CD14-positive monocyte (primary cell): Measurements from ENCODE around the gene MAP2K1. TPM values are rescaled to one million over a fixed set of nuclear protein-coding genes. Genes with fewer than 3 reads are reported as not detected.
"Not testable (repeated sequence)": the region's sequence is repeated elsewhere in the genome, so short reads cannot be mapped to it uniquely, and the experiment has no call there.

Source experiments
- DNase-seq, 3 donors: peaks; one replicate each; pipeline ENCODE4 v3.0.0-alpha.2; 2011 to 2022
- H2AFZ ChIP-seq: 2 replicates; pipeline ENCODE4 v1.6.0; 2012; ENCODE audit warnings: mild to moderate bottlenecking, low read depth, low read length, inconsistent platforms; ENCODE audit not compliant: insufficient read depth, poor library complexity, severe bottlenecking
- H3K27ac ChIP-seq, 2 donors: 1 replicate in 1 of 2; 2 replicates in 1 of 2; pipeline ENCODE4 v1.5.1; 2012 to 2013; ENCODE audit warnings: low read length in 2 of 2, control low read depth in 1 of 2, inconsistent platforms in 1 of 2, low read depth in 1 of 2, mild to moderate bottlenecking in 1 of 2
- H3K27me3 ChIP-seq, 2 donors: one replicate each; pipeline versions ENCODE4 v1.6.0 to v1.6.1; 2011 to 2013; ENCODE audit warnings: low read length in 2 of 2; ENCODE audit not compliant: control insufficient read depth in 2 of 2, insufficient read depth in 2 of 2
- H3K36me3 ChIP-seq, 2 donors: replicated peaks in 1 of 2; 1 replicate in 1 of 2; 2 replicates in 1 of 2; pipeline versions ENCODE4 v1.5.1 to v1.6.1; 2012 to 2013; ENCODE audit warnings: low read length in 2 of 2, control low read depth in 1 of 2, inconsistent platforms in 1 of 2, mild to moderate bottlenecking in 1 of 2; ENCODE audit not compliant: insufficient read depth in 2 of 2, control insufficient read depth in 1 of 2
- H3K4me1 ChIP-seq, 2 donors: 1 replicate in 1 of 2; 2 replicates in 1 of 2; pipeline versions ENCODE4 v1.5.1 to v1.6.1; 2012 to 2013; ENCODE audit warnings: low read length in 2 of 2, control low read depth in 1 of 2, inconsistent platforms in 1 of 2, mild to moderate bottlenecking in 1 of 2, moderate library complexity in 1 of 2; ENCODE audit not compliant: insufficient read depth in 2 of 2, control insufficient read depth in 1 of 2
- H3K4me2 ChIP-seq: replicated peaks from 2 replicates; pipeline ENCODE3; 2012; ENCODE audit warnings: low read length, moderate library complexity, mild to moderate bottlenecking; ENCODE audit not compliant: poor library complexity, severe bottlenecking; ENCODE audit errors: extremely low read depth
- H3K4me3 ChIP-seq, 3 experiments: fragments of 200-600 bp in 1 of 3; sonication (generic) in 1 of 3; replicated peaks in 1 of 3; 1 replicate in 2 of 3; 2 replicates in 1 of 3; pipeline ENCODE4 v1.5.1; 2011 to 2013; ENCODE audit warnings: low read length in 3 of 3, mild to moderate bottlenecking in 3 of 3, control low read depth in 2 of 3, low read depth in 2 of 3, inconsistent platforms in 1 of 3, moderate library complexity in 1 of 3
- H3K79me2 ChIP-seq: 2 replicates; pipeline ENCODE4 v1.6.0; 2012; ENCODE audit warnings: mild to moderate bottlenecking, control low read depth, inconsistent platforms, low read length, moderate library complexity; ENCODE audit not compliant: insufficient read depth
- H3K9ac ChIP-seq: 2 replicates; pipeline ENCODE4 v1.6.0; 2017; ENCODE audit warnings: low read length, mild to moderate bottlenecking; ENCODE audit not compliant: insufficient read depth, poor library complexity, severe bottlenecking
- H3K9me3 ChIP-seq, 2 donors: replicated peaks in 1 of 2; 1 replicate in 1 of 2; 2 replicates in 1 of 2; pipeline versions ENCODE4 v1.5.1 to v1.6.1; 2012 to 2013; ENCODE audit warnings: low read length in 2 of 2, control low read depth in 1 of 2; ENCODE audit not compliant: control insufficient read depth in 1 of 2, insufficient read depth in 1 of 2
- H4K20me1 ChIP-seq: 2 replicates; pipeline ENCODE4 v1.6.0; 2012; ENCODE audit warnings: mild to moderate bottlenecking, low read length, control low read depth, moderate library complexity; ENCODE audit not compliant: insufficient read depth
- H3K27ac Mint-ChIP-seq, 7 donors: one replicate each; pipeline ENCODE4 v1.8.0; 2020; ENCODE audit warnings: mild to moderate bottlenecking in 7 of 7, mixed read lengths in 7 of 7, moderate library complexity in 6 of 7, inconsistent platforms in 2 of 7
- H3K27me3 Mint-ChIP-seq, 3 donors: one replicate each; pipeline ENCODE4 v1.8.0; 2021 to 2022; ENCODE audit warnings: low read depth in 3 of 3, mild to moderate bottlenecking in 3 of 3, mixed read lengths in 3 of 3, moderate library complexity in 3 of 3, inconsistent platforms in 1 of 3
- H3K36me3 Mint-ChIP-seq, 2 donors: one replicate each; pipeline ENCODE4 v1.8.0; 2020; ENCODE audit warnings: mixed read lengths in 2 of 2, inconsistent platforms in 1 of 2, mild to moderate bottlenecking in 1 of 2
- H3K4me1 Mint-ChIP-seq: one replicate; pipeline ENCODE4 v1.8.0; 2020; ENCODE audit warnings: mild to moderate bottlenecking, mixed read lengths
- H3K4me3 Mint-ChIP-seq, 2 donors: one replicate each; pipeline ENCODE4 v1.8.0; 2020; ENCODE audit warnings: mild to moderate bottlenecking in 2 of 2, mixed read lengths in 2 of 2, moderate library complexity in 1 of 2
- H3K9me3 Mint-ChIP-seq, 7 donors: one replicate each; pipeline ENCODE4 v1.8.0; 2020 to 2022; ENCODE audit warnings: mixed read lengths in 7 of 7, mild to moderate bottlenecking in 6 of 7, moderate library complexity in 6 of 7, inconsistent platforms in 2 of 7
- CTCF ChIP-seq: fragments of 200-600 bp; IDR thresholded peaks from one replicate; pipeline ENCODE4 v1.8.0; 2022; ENCODE audit warnings: antibody characterized with exemption, mild to moderate bottlenecking
- WGBS: methylation state at CpG from one replicate; pipeline ENCODE4 v1.1.5; 2013; ENCODE audit warnings: missing lambda C conversion rate; ENCODE audit not compliant: insufficient coverage; 5-methylcytosine and 5-hydroxymethylcytosine counted together
- intact Hi-C, 2 donors: fragments of 100-400 bp; cut with micrococcal nuclease; formaldehyde crosslinking; loops; one replicate each; pipeline versions ENCODE4 v1.15.0 to v1.15.1; 2023
- polyA plus RNA-seq, 3 donors: library from polyadenylated mRNA; depleted of rRNA in 1 of 3; unstranded in 2 of 3; stranded (reverse) in 1 of 3; fragments of 300-500 nt in 2 of 3; fragments of >200 nt in 1 of 3; fragmentation: Illumina TruSeq in 2 of 3; gene quantifications; 1 replicate in 2 of 3; 2 replicates in 1 of 3; pipeline ENCODE4 v1.2.3, GENCODE V29; 2012 to 2021

The MAP2K1 gene
- polyA plus RNA-seq, 3 donors: 41.3 to 71.1 (median 64.5) TPM

DNA sequence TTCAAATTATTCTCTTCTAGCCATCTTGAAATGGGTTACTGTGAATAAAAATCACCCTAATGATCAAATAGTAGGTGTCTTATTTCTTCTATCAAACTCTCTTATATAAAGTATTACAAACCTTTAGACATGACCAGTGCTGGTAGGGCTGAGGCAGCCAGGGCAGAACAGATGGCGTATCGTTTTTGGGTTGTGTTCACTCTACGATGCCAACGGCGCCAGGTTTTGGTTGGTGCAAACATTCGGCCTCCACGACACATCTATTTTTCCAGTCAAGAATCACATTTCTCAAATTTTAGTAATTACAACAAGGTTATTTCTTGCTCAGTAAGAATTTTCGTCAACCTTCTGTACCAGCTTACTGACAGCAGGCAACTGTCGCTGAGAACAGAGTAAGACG, 115.8 kb downstream of the MAP2K1 start:
- Mint-ChIP-seq H3K27me3 (peaks cover 0 to 2% (median 0%) of the 10 kb centered on the region in 3 donors), H3K36me3 (peaks cover 52 to 55% of the 10 kb centered on the region in 2 donors), H3K27ac (peak overlapping the region in 4 of 7 donors; percentile 55 to 86 (median 61)), H3K9me3 (peaks cover 0 to 2% (median 0%) of the 10 kb centered on the region in 7 donors), H3K4me1 (peaks cover 37% of the 10 kb centered on the region), H3K4me3 (no peak overlapping the region)
- intact Hi-C loops: loop anchor here in 1 of 2 donors (5.0 kb wide), 1 partner anchor 115 kb away; the partner anchor contains the start of gene MAP2K1
- no peak overlapping the region for H3K9ac ChIP-seq
- H3K9me3 ChIP-seq: no peaks in the 10 kb centered on the region
- H3K4me1 ChIP-seq: peaks cover 29 to 45% of the 10 kb centered on the region in 2 donors
- no peak overlapping the region for H2AFZ ChIP-seq
- H3K27me3 ChIP-seq: no peaks in the 10 kb centered on the region
- H3K27ac ChIP-seq: peak overlapping the region in 1 of 2 donors; percentile 29
- no peak for TF ChIP-seq CTCF
- peaks cover 55% of the 10 kb centered on the region for H4K20me1 ChIP-seq
- H3K36me3 ChIP-seq: peaks cover 51 to 55% of the 10 kb centered on the region in 2 donors
- DNase-seq: no peak
- peak overlapping the region in 1 of 3 experiments; percentile 97 for H3K4me3 ChIP-seq
- peak overlapping the region; percentile 99 for H3K4me2 ChIP-seq
- WGBS: 86% methylated on average over 10 of the region's 10 CpGs
- peaks cover 70% of the 10 kb centered on the region for H3K79me2 ChIP-seq

DNA sequence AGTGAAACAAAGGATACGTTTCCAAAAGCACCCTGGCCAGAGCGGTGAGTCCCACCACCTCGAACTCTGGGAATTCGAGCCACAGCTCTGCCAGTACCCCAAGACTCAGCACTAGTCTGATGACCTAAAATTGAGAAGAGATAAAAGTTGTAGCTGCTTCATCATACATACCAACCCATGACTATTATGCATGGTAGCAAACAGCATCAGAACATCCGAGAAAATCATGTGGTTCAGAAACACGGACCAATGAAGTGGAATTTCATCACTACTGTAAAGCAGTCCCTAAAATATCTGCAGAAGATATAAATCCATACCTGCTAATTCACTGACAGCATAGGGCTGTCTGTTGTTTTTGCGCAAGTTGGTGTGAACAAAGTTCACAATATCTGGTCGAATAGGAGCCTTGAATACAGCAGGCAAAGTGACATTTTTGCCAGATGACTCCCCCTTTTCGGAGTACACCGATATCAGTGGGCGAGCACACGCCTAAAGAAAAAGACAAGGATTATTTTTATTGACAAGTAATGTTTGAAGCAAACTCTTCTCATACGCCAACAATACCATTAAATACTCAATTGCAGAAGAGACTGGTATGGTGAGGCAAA, 116.4 kb downstream of the MAP2K1 start:
- not testable (repeated sequence) for H3K9me3 Mint-ChIP-seq, H2AFZ ChIP-seq, H3K9ac ChIP-seq, H3K27me3 ChIP-seq, H3K9me3 ChIP-seq, H3K27me3 Mint-ChIP-seq, H3K4me3 Mint-ChIP-seq, DNase-seq
- intact Hi-C loops: loop anchor here in 1 of 2 donors (5.0 kb wide), 1 partner anchor 116 kb away; the partner anchor contains the start of gene MAP2K1
- Histone ChIP-seq H3K27ac (peak overlapping the region in 1 of 2 donors; percentile 88), H3K4me2 (peak overlapping the region; percentile 99), H3K4me1 (peaks cover 25 to 40% of the 10 kb centered on the region in 2 donors), H3K36me3 (peaks cover 51 to 53% of the 10 kb centered on the region in 2 donors), H3K4me3 (peak overlapping the region in 1 of 3 experiments; percentile 97), H3K79me2 (peaks cover 73% of the 10 kb centered on the region), H4K20me1 (peaks cover 52% of the 10 kb centered on the region)
- H3K36me3 Mint-ChIP-seq: peaks cover 49 to 51% of the 10 kb centered on the region in 2 donors
- 87% methylated on average over 3 of the region's 13 CpGs for WGBS
- peaks cover 33% of the 10 kb centered on the region for H3K4me1 Mint-ChIP-seq
- peak overlapping the region in 6 of 7 donors; percentile 4 to 86 (median 60) for H3K27ac Mint-ChIP-seq
